Skin of body (tissue), 3 donors: Measurements from ENCODE around the gene ACTG2. TPM values are rescaled to one million over a fixed set of nuclear protein-coding genes. Genes with fewer than 3 reads are reported as not detected.

ENCODE experiments used
- DNase-seq: peaks from one replicate; lab custom pipeline; 2025; lab: John Stamatoyannopoulos, UW
- small RNA-seq: library from RNA; depleted of rRNA; stranded (forward); fragments of <200 nt; gene quantifications from one replicate; pipeline ENCODE3, GENCODE V24; 2014; ENCODE audit warnings: low replicate concordance
- total RNA-seq: library from RNA; depleted of rRNA; stranded (reverse); fragments of >200 nt; gene quantifications from one replicate; pipeline ENCODE4 v1.2.3, GENCODE V29; 2014

ACTG2 gene
- total RNA-seq, 1 donor from 2014 or later: 5.1 TPM

- no peak for DNase-seq
Observed at GRCh38 chr2:73964223-73964622, 71.4 kb downstream of the ACTG2 start.

DNA sequence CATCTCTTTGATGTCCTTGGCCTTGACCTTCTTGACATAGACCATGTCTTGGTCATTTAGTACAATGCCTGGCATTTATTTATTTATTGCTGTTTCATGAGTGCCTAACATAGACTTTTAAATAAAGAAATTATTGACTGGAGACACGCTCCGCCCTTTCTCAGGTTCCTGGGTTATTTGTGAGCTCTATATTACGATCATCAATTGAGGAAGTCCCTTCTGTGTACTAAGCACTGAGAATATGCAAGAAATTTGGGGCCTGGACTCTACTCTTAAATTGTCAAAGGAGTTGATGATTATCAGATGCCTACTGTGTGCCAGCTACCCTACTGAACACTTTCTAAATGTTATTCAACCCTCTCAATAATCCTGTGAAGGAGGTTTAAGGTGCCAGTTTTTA, 72.2 kb downstream of the ACTG2 start:
- no peak for DNase-seq

- DNase-seq: no peak
Observed at GRCh38 chr2:73968357-73968937, 75.6 kb downstream of the ACTG2 start.

DNA sequence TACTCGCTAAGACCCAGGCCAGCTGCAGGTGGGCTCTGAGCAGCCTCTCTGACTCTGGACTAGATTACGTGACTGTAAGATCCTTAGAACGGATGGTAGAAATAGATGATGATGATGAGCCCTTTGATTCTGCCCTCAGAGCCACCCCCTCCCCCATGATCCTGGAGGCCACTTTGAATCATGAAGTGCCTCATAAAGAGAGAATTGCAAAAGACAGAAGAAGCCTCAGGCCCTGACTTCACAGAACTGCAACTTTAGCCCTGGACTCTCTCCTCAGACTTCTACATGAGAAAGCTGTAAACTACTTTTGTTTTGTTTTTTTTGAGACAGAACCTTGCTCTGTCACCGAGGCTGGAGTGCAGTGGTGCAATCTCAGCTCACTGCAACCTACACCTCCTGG, 76.5 kb downstream of the ACTG2 start:
- DNase-seq: no peak

Small RNA genes within 50 kb of the gene (small RNA-seq; reads per million reads assigned to genes)
- not detected for gene RNA5SP97

Other genes with a start within 250 kb of the ACTG2 start
- 22.9 TPM for gene TPRKB, start 155.7 kb upstream of the ACTG2 start, total RNA-seq
- 41.3 TPM for gene DUSP11, start 112.9 kb upstream of the ACTG2 start, total RNA-seq
- gene C2orf78, start 108.8 kb upstream of the ACTG2 start, total RNA-seq: not detected
- gene STAMBP, start 64.0 kb upstream of the ACTG2 start, total RNA-seq: 15.5 TPM
- gene DGUOK, start 33.9 kb downstream of the ACTG2 start, total RNA-seq: 25.5 TPM
- 15.9 TPM for gene TET3, start 91.9 kb downstream of the ACTG2 start, total RNA-seq